Measurements from ENCODE around the gene RAD23A. TPM values are rescaled to one million over a fixed set of nuclear protein-coding genes. Genes with fewer than 3 reads are reported as not detected.
"Not testable (repeated sequence)": the region's sequence is repeated elsewhere in the genome, so short reads cannot be mapped to it uniquely, and the experiment has no call there.

Gene RAD23A
- 145 and 164 TPM in 2 replicates for total RNA-seq (2014; rRNA removed; shearing (Covaris generic))

- Histone ChIP-seq H3K9me3 (replicated peaks) (no peaks in the 10 kb centered on the region), H3K4me1 (replicated peaks) (peaks cover 8% of the 10 kb centered on the region), H3K4me3 (peak within 1 kb of the TSS; percentile 63), H3K36me3 (peaks cover 93% of the 10 kb centered on the region), H3K27ac (peak within 1 kb of the TSS; percentile 83), H3K27me3 (replicated peaks) (no peaks in the 10 kb centered on the region)
- DNase-seq (ENCODE audit: low read depth in 1 of 2, low spot score in 2 of 2), result peak; percentile 95 to 98
Measured at GRCh38 chr19:12945479-12946091, at the start of gene RAD23A. Gene RAD23A, plus strand, starts transcription at chr19:12945862. Its CDS starts 87 bp downstream, at chr19:12945949.

GRCh38 chr19:12896460-12896859, 49.2 kb upstream of the RAD23A start:
- Histone ChIP-seq H3K36me3 (peaks cover 17% of the 10 kb centered on the region), H3K4me3 (no peak overlapping the region), H3K27ac (no peak overlapping the region), H3K4me1 (replicated peaks) (peaks cover 8% of the 10 kb centered on the region), H3K9me3 (replicated peaks) (no peaks in the 10 kb centered on the region), H3K27me3 (replicated peaks) (no peaks in the 10 kb centered on the region)
- no peak for DNase-seq (ENCODE audit: low read depth in 1 of 2, low spot score in 2 of 2)

DNA sequence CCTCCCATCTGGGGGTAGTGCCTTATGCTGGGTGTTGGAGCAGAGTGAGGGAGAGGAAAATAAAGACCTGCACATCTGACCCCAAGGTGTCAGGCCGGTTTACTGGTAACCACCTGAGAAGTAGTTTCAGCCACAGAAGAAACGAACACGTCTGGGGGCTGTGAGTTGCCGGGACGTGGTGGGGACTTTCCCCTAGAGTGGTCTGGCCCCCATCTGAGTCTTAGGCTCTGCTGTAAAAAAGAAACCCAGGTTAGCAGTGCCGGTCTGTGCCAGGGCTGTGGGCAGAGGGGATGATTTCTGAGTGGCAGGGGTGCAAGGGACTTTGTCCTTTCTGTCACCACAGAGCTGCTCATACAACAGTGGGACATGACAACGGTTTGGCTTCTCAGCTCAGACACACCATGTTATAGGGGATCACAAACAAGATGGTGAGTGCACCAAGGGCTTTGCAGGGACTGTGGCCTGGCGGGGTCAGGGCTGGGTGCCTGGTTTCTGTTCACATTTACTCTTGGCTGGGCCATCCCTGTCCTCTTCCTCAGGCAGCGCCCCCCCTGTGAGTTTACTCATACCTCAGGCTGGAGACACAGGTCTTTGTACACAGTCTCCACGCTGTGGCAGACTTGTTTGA, 45.7 kb upstream of the RAD23A start:
- Histone ChIP-seq H3K4me1 (replicated peaks) (no peaks in the 10 kb centered on the region), H3K4me3 (no peak overlapping the region), H3K27me3 (replicated peaks) (no peaks in the 10 kb centered on the region), H3K27ac (no peak overlapping the region), H3K9me3 (replicated peaks) (no peaks in the 10 kb centered on the region), H3K36me3 (peaks cover 17% of the 10 kb centered on the region)
- DNase-seq (ENCODE audit: low read depth in 1 of 2, low spot score in 2 of 2), result no peak

GRCh38 chr19:12907166-12907565, 38.5 kb upstream of the RAD23A start:
- Histone ChIP-seq H3K27me3 (replicated peaks) (no peaks in the 10 kb centered on the region), H3K27ac (no peak overlapping the region), H3K4me3 (no peak overlapping the region), H3K4me1 (replicated peaks) (no peaks in the 10 kb centered on the region), H3K9me3 (replicated peaks) (no peaks in the 10 kb centered on the region), H3K36me3 (no peaks in the 10 kb centered on the region)
- DNase-seq (ENCODE audit: low read depth in 1 of 2, low spot score in 2 of 2), result no peak

- Histone ChIP-seq H3K4me3 (no peak overlapping the region), H3K36me3 (no peaks in the 10 kb centered on the region), H3K9me3 (replicated peaks) (no peaks in the 10 kb centered on the region), H3K27ac (no peak overlapping the region), H3K27me3 (replicated peaks) (no peaks in the 10 kb centered on the region), H3K4me1 (replicated peaks) (peaks cover 15% of the 10 kb centered on the region)
- no peak for DNase-seq (ENCODE audit: low read depth in 1 of 2, low spot score in 2 of 2)
Measured at GRCh38 chr19:12912571-12912970, 33.1 kb upstream of the RAD23A start.

DNA sequence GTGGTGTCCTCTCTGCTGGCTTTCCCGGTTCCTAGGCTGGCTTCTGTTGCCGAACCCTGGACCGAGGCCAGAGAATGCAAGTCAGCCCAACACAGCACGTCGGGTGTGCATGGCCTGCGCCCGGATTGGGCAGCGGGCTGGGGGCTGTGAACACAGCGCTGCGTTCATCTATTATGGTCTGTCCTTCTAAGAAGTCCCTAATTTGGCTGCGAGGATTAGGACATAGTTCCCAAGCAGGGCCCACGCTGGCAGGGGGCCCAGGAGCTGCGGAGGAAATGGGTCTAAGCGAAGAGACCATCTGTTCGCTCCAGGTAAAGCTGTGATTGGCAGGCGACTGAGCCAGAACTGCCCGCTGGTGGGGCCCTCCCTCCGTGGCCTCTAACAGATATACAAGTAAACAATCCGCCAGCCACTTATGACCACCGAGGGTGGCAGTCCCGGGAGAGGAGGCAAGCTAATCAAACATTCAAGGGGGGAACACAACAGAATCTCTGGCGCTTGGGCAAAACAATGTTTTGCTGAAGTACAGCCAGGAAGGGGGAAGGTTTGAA, 32.6 kb upstream of the RAD23A start:
- Histone ChIP-seq H3K4me3 (no peak overlapping the region), H3K4me1 (replicated peaks) (peaks cover 15% of the 10 kb centered on the region), H3K9me3 (replicated peaks) (no peaks in the 10 kb centered on the region; the same call in 1 of the 2 replicates), H3K27me3 (replicated peaks) (no peaks in the 10 kb centered on the region), H3K27ac (no peak overlapping the region), H3K36me3 (no peaks in the 10 kb centered on the region)
- DNase-seq (ENCODE audit: low read depth in 1 of 2, low spot score in 2 of 2), result peak; percentile 60 to 67

GRCh38 chr19:12913851-12914690, 31.6 kb upstream of the RAD23A start:
- no peaks in the 10 kb centered on the region for H3K27me3 ChIP-seq (replicated peaks)
- H3K4me3 ChIP-seq, result no peak overlapping the region
- peaks cover 9% of the 10 kb centered on the region for H3K9me3 ChIP-seq (replicated peaks)
- no peak overlapping the region for H3K27ac ChIP-seq
- no peaks in the 10 kb centered on the region for H3K36me3 ChIP-seq
- DNase-seq (ENCODE audit: low read depth in 1 of 2, low spot score in 2 of 2), result no peak
- peaks cover 18% of the 10 kb centered on the region for H3K4me1 ChIP-seq (replicated peaks)

DNA sequence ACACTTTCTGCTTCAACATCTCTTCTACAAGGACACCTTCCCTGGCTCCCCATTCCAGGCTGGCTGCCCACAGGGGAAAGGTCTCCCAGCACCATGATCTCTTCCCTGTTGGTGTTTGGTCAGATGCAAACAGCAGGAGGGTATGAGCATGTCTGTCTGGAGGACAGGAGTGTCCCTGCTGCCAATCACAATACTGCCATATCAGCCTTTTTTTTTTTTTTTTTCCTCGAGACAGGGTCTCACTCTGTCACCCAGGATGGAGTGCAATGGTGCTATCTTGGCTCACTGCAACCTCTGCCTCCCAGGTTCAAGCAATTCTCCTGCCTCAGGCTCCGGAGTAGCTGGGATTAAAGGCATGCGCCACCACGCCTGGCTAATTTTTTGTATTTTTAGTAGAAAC, 29.8 kb upstream of the RAD23A start:
- DNase-seq (ENCODE audit: low read depth in 1 of 2, low spot score in 2 of 2); H3K4me3 ChIP-seq; H3K27ac ChIP-seq; H3K27me3 ChIP-seq (replicated peaks); H3K9me3 ChIP-seq (replicated peaks); H3K36me3 ChIP-seq: not testable (repeated sequence)
- peaks cover 23% of the 10 kb centered on the region for H3K4me1 ChIP-seq (replicated peaks)

- no peaks in the 10 kb centered on the region for H3K27me3 ChIP-seq (replicated peaks)
- peaks cover 9% of the 10 kb centered on the region for H3K9me3 ChIP-seq (replicated peaks)
- no peak overlapping the region for H3K27ac ChIP-seq
- DNase-seq (ENCODE audit: low read depth in 1 of 2, low spot score in 2 of 2), result no peak
- H3K36me3 ChIP-seq, result peaks cover 10% of the 10 kb centered on the region
- peaks cover 17% of the 10 kb centered on the region for H3K4me1 ChIP-seq (replicated peaks)
- H3K4me3 ChIP-seq, result no peak overlapping the region
Measured at GRCh38 chr19:12918253-12918652, 27.4 kb upstream of the RAD23A start.

DNA sequence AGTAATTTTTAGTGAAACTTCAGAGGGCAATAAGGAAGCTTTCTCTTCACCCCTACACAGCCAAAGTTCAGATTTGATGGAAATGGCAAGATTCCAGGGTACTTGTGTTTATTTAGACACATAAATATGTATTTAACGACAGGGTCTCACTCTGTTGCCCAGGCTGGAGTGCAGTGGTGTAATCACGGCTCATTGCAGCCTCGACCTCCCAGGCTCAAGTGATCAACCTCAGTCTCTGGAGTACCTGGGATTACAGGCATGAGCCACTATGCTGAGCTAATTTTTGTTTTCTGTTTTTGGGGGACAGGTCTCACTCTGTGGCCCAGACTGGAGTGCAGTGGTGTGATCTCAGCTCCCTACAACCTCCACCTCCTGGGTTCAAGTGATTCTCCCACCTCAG, 24.6 kb upstream of the RAD23A start:
- Histone ChIP-seq H3K27me3 (replicated peaks) (no peaks in the 10 kb centered on the region), H3K4me3 (no peak overlapping the region), H3K36me3 (peaks cover 36% of the 10 kb centered on the region), H3K4me1 (replicated peaks) (peaks cover 8% of the 10 kb centered on the region), H3K9me3 (replicated peaks) (peaks cover 9% of the 10 kb centered on the region), H3K27ac (no peak overlapping the region)
- no peak for DNase-seq (ENCODE audit: low read depth in 1 of 2, low spot score in 2 of 2)

DNA sequence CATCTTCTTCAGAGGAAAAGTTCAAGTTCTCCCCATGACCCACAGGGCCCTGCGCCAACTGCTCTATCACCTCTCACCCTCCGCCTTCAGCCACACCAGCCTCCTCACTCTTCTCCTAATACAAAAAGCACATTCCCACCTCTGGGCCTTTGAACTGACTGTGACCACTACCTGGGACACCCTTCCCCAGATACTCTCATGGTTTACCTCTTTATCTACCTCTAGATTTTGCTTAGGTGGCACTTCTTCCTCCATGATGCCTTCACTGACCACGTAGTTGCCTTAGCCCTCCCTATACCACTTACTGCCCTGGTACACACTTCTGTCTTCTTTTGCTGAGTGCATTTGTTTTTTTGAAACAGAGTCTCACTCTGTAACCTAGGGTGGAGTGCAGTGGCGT, 22.7 kb upstream of the RAD23A start:
- Histone ChIP-seq H3K4me1 (replicated peaks) (peaks cover 8% of the 10 kb centered on the region), H3K9me3 (replicated peaks) (peaks cover 9% of the 10 kb centered on the region), H3K4me3 (no peak overlapping the region), H3K27ac (no peak overlapping the region), H3K27me3 (replicated peaks) (no peaks in the 10 kb centered on the region), H3K36me3 (peaks cover 51% of the 10 kb centered on the region)
- DNase-seq (ENCODE audit: low read depth in 1 of 2, low spot score in 2 of 2), result no peak

DNA sequence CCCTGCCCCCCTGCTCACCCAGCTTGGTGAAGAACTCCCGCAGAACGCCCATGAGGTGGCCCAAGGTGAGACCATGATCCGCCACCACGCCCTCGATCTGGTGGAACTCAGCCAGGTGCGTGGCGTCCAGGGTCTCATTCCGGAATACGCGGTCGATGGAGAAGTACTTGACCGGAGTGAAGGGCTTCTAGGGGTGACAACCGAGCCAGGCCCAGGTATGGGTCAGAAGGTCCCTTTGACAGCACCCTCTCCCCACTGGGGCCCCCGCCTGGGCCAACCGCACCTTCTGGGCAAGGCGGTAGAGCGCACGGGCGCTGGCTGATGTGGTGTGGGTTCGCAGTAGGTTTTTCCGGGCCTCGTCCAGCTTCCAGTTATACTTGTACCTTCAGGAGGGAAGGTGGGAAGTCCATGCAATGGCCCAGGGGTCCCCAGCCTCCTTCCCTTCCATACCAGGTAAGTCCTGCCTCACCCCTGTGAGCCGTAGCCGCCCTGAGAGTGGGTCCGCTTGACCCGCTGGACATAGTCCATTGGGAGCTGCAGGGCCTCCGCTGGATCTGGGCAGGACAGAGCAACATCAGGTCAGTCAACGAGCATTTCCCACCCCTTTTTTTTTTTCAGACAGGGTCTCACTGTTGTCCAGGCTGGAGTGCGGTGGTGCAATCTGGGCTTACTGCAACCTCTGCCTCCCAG, 20.9 kb upstream of the RAD23A start:
- no peaks in the 10 kb centered on the region for H3K27me3 ChIP-seq (replicated peaks)
- H3K4me3 ChIP-seq, result no peak overlapping the region
- H3K4me1 ChIP-seq (replicated peaks), result no peaks in the 10 kb centered on the region
- DNase-seq (ENCODE audit: low read depth in 1 of 2, low spot score in 2 of 2), result no peak
- H3K36me3 ChIP-seq, result peaks cover 68% of the 10 kb centered on the region
- H3K27ac ChIP-seq, result no peak overlapping the region
- H3K9me3 ChIP-seq (replicated peaks), result no peaks in the 10 kb centered on the region

DNA sequence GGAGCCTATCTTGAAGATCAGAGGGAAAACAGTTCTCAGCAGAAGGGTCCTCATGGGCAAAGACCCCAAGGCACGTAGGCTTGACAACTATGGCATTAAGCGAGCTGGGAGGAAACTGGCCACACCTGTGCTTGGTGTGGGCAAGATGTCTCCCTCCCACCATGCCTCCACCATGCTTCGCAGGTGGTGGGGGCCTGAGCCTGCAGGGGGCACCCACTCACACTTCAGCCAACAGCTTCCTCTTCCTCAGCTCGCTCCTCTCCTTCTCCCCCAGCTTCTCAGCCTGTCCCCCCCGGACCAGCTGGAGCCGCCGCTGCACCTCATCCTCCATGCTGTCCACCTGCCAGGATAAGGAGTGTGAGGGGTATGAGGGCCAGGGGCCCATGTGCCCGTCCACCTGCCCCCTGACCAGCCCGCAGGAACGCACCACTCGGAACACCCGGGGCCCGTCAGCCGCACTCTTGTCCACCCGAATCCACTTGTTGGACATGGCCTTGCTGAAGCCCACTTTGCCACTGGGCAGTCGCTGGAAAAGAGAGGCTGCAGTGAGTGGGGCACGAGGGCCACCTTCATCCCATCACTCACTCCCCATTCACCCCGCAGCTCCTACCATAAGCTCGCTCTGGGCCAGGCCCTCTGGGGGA, 15.5 kb upstream of the RAD23A start:
- H3K4me3 ChIP-seq, result no peak overlapping the region
- H3K27me3 ChIP-seq (replicated peaks), result no peaks in the 10 kb centered on the region
- H3K36me3 ChIP-seq, result peaks cover 59% of the 10 kb centered on the region
- no peaks in the 10 kb centered on the region for H3K9me3 ChIP-seq (replicated peaks)
- no peak overlapping the region for H3K27ac ChIP-seq
- H3K4me1 ChIP-seq (replicated peaks), result peaks cover 13% of the 10 kb centered on the region
- DNase-seq (ENCODE audit: low read depth in 1 of 2, low spot score in 2 of 2), result no peak

All from SJSA1 (cell line).